Neuronal stem cell (in vitro differentiated cells): ENCODE data around the gene MFAP4.

ENCODE experiments used
- DNase-seq: peaks from one replicate; pipeline ENCODE4 v3.0.0-alpha.2; 2013; ENCODE audit warnings: low spot score
- H2AFZ ChIP-seq: one replicate; pipeline ENCODE4 v1.6.1; 2013; ENCODE audit warnings: mild to moderate bottlenecking, low read length, inconsistent platforms
- H2AK5ac ChIP-seq: 2 replicates; pipeline ENCODE4 v1.6.1; 2013; ENCODE audit warnings: low read depth, mild to moderate bottlenecking, inconsistent platforms, low read length, moderate library complexity, mixed read lengths
- H2BK120ac ChIP-seq: 2 replicates; pipeline ENCODE4 v1.6.1; 2013; ENCODE audit warnings: low read depth, mild to moderate bottlenecking, inconsistent platforms, low read length, moderate library complexity, mixed read lengths
- H2BK12ac ChIP-seq: one replicate; pipeline ENCODE4 v1.6.1; 2013; ENCODE audit warnings: low read length, inconsistent platforms
- H2BK15ac ChIP-seq: 2 replicates; pipeline ENCODE4 v1.6.1; 2013; ENCODE audit warnings: mild to moderate bottlenecking, low read length, inconsistent platforms, mixed read lengths
- H2BK5ac ChIP-seq: one replicate; pipeline ENCODE4 v1.6.1; 2013; ENCODE audit warnings: inconsistent platforms, mild to moderate bottlenecking, low read length, moderate library complexity
- H3K14ac ChIP-seq: one replicate; pipeline ENCODE4 v1.6.1; 2013; ENCODE audit warnings: low read length, inconsistent platforms
- H3K18ac ChIP-seq: 2 replicates; pipeline ENCODE4 v1.6.1; 2013; ENCODE audit warnings: low read length, inconsistent platforms
- H3K23ac ChIP-seq: 2 replicates; pipeline ENCODE4 v1.6.1; 2013; ENCODE audit warnings: low read depth, mild to moderate bottlenecking, mixed read lengths, low read length, inconsistent platforms; ENCODE audit not compliant: poor library complexity
- H3K27ac ChIP-seq: replicated peaks from 3 replicates; pipeline ENCODE4 v1.5.1; 2013; ENCODE audit warnings: low read length, inconsistent platforms
- H3K27me3 ChIP-seq, 3 experiments: 2 replicates each; pipeline ENCODE4 v1.6.1; 2013; ENCODE audit warnings: low read length in 3 of 3, mild to moderate bottlenecking in 2 of 3, inconsistent platforms in 1 of 3, low read depth in 1 of 3, mixed read lengths in 1 of 3, moderate library complexity in 1 of 3; ENCODE audit not compliant: control insufficient read depth in 3 of 3, insufficient read depth in 3 of 3
- H3K36me3 ChIP-seq, 2 donors: replicated peaks in 1 of 2; 2 replicates each; pipeline ENCODE4 v1.6.1; 2013; ENCODE audit warnings: low read length in 2 of 2; ENCODE audit not compliant: control insufficient read depth in 2 of 2, insufficient read depth in 2 of 2
- H3K4ac ChIP-seq: 2 replicates; pipeline ENCODE4 v1.6.1; 2013; ENCODE audit warnings: inconsistent platforms, mild to moderate bottlenecking, low read length, moderate library complexity
- H3K4me1 ChIP-seq, 2 donors: 1 replicate in 1 of 2; 2 replicates in 1 of 2; pipeline ENCODE4 v1.6.1; 2013; ENCODE audit warnings: low read length in 2 of 2, low read depth in 1 of 2; ENCODE audit not compliant: control insufficient read depth in 2 of 2, insufficient read depth in 1 of 2
- H3K4me2 ChIP-seq: one replicate; pipeline ENCODE4 v1.6.1; 2013; ENCODE audit warnings: mild to moderate bottlenecking, low read length, inconsistent platforms; ENCODE audit not compliant: insufficient read depth, poor library complexity, severe bottlenecking
- H3K4me3 ChIP-seq, 2 donors: 2 replicates each; pipeline ENCODE4 v1.5.1; 2013; ENCODE audit warnings: low read length in 2 of 2, mild to moderate bottlenecking in 2 of 2, inconsistent platforms in 1 of 2, moderate library complexity in 1 of 2
- H3K79me1 ChIP-seq: one replicate; pipeline ENCODE4 v1.6.1; 2013; ENCODE audit warnings: low read depth, mild to moderate bottlenecking, inconsistent platforms, low read length, moderate library complexity
- H3K9ac ChIP-seq: one replicate; pipeline ENCODE4 v1.6.1; 2013; ENCODE audit warnings: mild to moderate bottlenecking, low read depth, low read length, inconsistent platforms; ENCODE audit not compliant: poor library complexity
- H3K9me3 ChIP-seq, 2 donors: replicated peaks in 1 of 2; 2 replicates each; pipeline versions ENCODE3 to v1.6.1; 2013; ENCODE audit warnings: low read length in 2 of 2, mild to moderate bottlenecking in 2 of 2, inconsistent platforms in 1 of 2, low read depth in 1 of 2, mixed read lengths in 1 of 2, moderate library complexity in 1 of 2; ENCODE audit not compliant: control insufficient read depth in 2 of 2, insufficient read depth in 1 of 2
- H4K8ac ChIP-seq: one replicate; pipeline ENCODE4 v1.6.1; 2013; ENCODE audit warnings: low read depth, mild to moderate bottlenecking, inconsistent platforms, low read length, moderate library complexity
- H4K91ac ChIP-seq: one replicate; pipeline ENCODE4 v1.6.1; 2013; ENCODE audit warnings: low read length, low read depth, mild to moderate bottlenecking, inconsistent platforms; ENCODE audit not compliant: poor library complexity
- WGBS, 2 donors: extraction: QIAGEN DNeasy Blood & Tissue Kit; methylation state at CpG; one replicate each; pipeline ENCODE4 v1.1.7; 2013; ENCODE audit warnings: missing lambda C conversion rate in 2 of 2, mixed read lengths in 1 of 2; ENCODE audit not compliant: insufficient read length in 2 of 2, insufficient replicate concordance in 1 of 2; ENCODE audit errors: extremely low coverage in 2 of 2; 5-methylcytosine and 5-hydroxymethylcytosine counted together

Gene MFAP4

GRCh38 chr17:19375732-19376131, 11.3 kb downstream of the MFAP4 start:
- no peak overlapping the region for H3K4ac ChIP-seq
- no peak overlapping the region for H2AFZ ChIP-seq
- no peak overlapping the region for H4K91ac ChIP-seq
- H3K4me2 ChIP-seq: no peak overlapping the region
- no peak overlapping the region for H2BK12ac ChIP-seq
- no peak overlapping the region for H2BK15ac ChIP-seq
- no peak overlapping the region for H3K27ac ChIP-seq
- H2BK120ac ChIP-seq: no peak overlapping the region
- H2AK5ac ChIP-seq: no peak overlapping the region
- peaks cover 6% of the 10 kb centered on the region for H3K79me1 ChIP-seq
- no peak overlapping the region for H2BK5ac ChIP-seq
- no peak overlapping the region for H4K8ac ChIP-seq
- no peak for DNase-seq
- no peak overlapping the region for H3K18ac ChIP-seq
- no peak overlapping the region for H3K4me3 ChIP-seq
- H3K9me3 ChIP-seq: no peaks in the 10 kb centered on the region
- H3K27me3 ChIP-seq: no peaks in the 10 kb centered on the region
- peaks cover 12 to 22% of the 10 kb centered on the region in 2 donors for H3K36me3 ChIP-seq
- peaks cover 9 to 11% of the 10 kb centered on the region in 2 donors for H3K4me1 ChIP-seq
- no peak overlapping the region for H3K23ac ChIP-seq
- no peak overlapping the region for H3K9ac ChIP-seq
- no peak overlapping the region for H3K14ac ChIP-seq
- no CpG with 5 or more reads among the region's 1 CpG for WGBS, 2 donors

- no peak overlapping the region for H3K4me3 ChIP-seq
- no peak overlapping the region for H3K14ac ChIP-seq
- no peak overlapping the region for H3K27ac ChIP-seq
- no peak overlapping the region for H2BK120ac ChIP-seq
- no peak overlapping the region for H2BK5ac ChIP-seq
- no peak overlapping the region for H3K23ac ChIP-seq
- no peaks in the 10 kb centered on the region for H3K27me3 ChIP-seq
- H4K8ac ChIP-seq: no peak overlapping the region
- H2BK12ac ChIP-seq: no peak overlapping the region
- no peak overlapping the region for H3K4ac ChIP-seq
- no peaks in the 10 kb centered on the region for H3K9me3 ChIP-seq
- H3K4me2 ChIP-seq: no peak overlapping the region
- H3K4me1 ChIP-seq: peaks cover 3 to 5% of the 10 kb centered on the region in 2 donors
- DNase-seq: no peak
- H2BK15ac ChIP-seq: no peak overlapping the region
- H4K91ac ChIP-seq: no peak overlapping the region
- no peak overlapping the region for H2AFZ ChIP-seq
- no peak overlapping the region for H3K18ac ChIP-seq
- peaks cover 4% of the 10 kb centered on the region for H3K79me1 ChIP-seq
- H3K36me3 ChIP-seq: peaks cover 0 to 6% of the 10 kb centered on the region in 2 donors
- H3K9ac ChIP-seq: no peak overlapping the region
- whole genome bisulfite sequencing, 2 donors: no CpG with 5 or more reads among the region's 5 CpGs
- H2AK5ac ChIP-seq: no peak overlapping the region
These were observed 12.9 kb downstream of the MFAP4 start for GRCh38 chr17:19374136-19374535.

GRCh38 chr17:19372866-19373504, 14.0 kb downstream of the MFAP4 start:
- no peak overlapping the region for H3K4ac ChIP-seq
- H3K23ac ChIP-seq: no peak overlapping the region
- no peak overlapping the region for H3K4me3 ChIP-seq
- DNase-seq: no peak
- H4K91ac ChIP-seq: peak overlapping the region; percentile 46
- no peak overlapping the region for H3K4me2 ChIP-seq
- H3K27ac ChIP-seq: no peak overlapping the region
- H4K8ac ChIP-seq: no peak overlapping the region
- no peak overlapping the region for H2BK120ac ChIP-seq
- no peak overlapping the region for H3K14ac ChIP-seq
- H3K9ac ChIP-seq: no peak overlapping the region
- no peaks in the 10 kb centered on the region for H3K9me3 ChIP-seq
- H2BK12ac ChIP-seq: no peak overlapping the region
- no peak overlapping the region for H2AK5ac ChIP-seq
- no peak overlapping the region for H2AFZ ChIP-seq
- H3K4me1 ChIP-seq: peaks cover 0 to 3% of the 10 kb centered on the region in 2 donors
- no CpG with 5 or more reads among the region's 8 CpGs for WGBS, 2 donors
- no peak overlapping the region for H2BK5ac ChIP-seq
- H2BK15ac ChIP-seq: no peak overlapping the region
- peaks cover 0 to 4% of the 10 kb centered on the region in 2 donors for H3K36me3 ChIP-seq
- no peaks in the 10 kb centered on the region for H3K27me3 ChIP-seq
- H3K18ac ChIP-seq: no peak overlapping the region
- no peaks in the 10 kb centered on the region for H3K79me1 ChIP-seq

GRCh38 chr17:19372439-19372838, 14.6 kb downstream of the MFAP4 start:
- Histone ChIP-seq H3K14ac (no peak overlapping the region), H2AK5ac (no peak overlapping the region)
- no CpG with 5 or more reads among the region's 12 CpGs for WGBS, 2 donors

More at GRCh38 chr17:19372439-19372838, 14.6 kb downstream of the MFAP4 start:
- no peaks in the 10 kb centered on the region for H3K9me3 ChIP-seq
- no peak overlapping the region for H2AFZ ChIP-seq
- H2BK120ac ChIP-seq: no peak overlapping the region
- peaks cover 0 to 3% of the 10 kb centered on the region in 2 donors for H3K4me1 ChIP-seq
- no peaks in the 10 kb centered on the region for H3K27me3 ChIP-seq
- no peak overlapping the region for H3K4me2 ChIP-seq
- H3K4me3 ChIP-seq: no peak overlapping the region
- no peak overlapping the region for H3K4ac ChIP-seq
- no peak for DNase-seq
- H3K18ac ChIP-seq: no peak overlapping the region
- no peak overlapping the region for H2BK15ac ChIP-seq
- H3K23ac ChIP-seq: no peak overlapping the region
- peak overlapping the region; percentile 46 for H4K91ac ChIP-seq
- no peak overlapping the region for H3K9ac ChIP-seq
- no peak overlapping the region for H2BK12ac ChIP-seq
- H3K79me1 ChIP-seq: no peaks in the 10 kb centered on the region
- no peak overlapping the region for H3K27ac ChIP-seq
- H3K36me3 ChIP-seq: peaks cover 0 to 4% of the 10 kb centered on the region in 2 donors
- no peak overlapping the region for H2BK5ac ChIP-seq
- no peak overlapping the region for H4K8ac ChIP-seq
